GM19397 (cell line): ENCODE results near the gene ACTL7B.
A peak's percentile ranks its signal among the peaks of the same experiment; 100 is the strongest.
"Not testable (repeated sequence)": the region's sequence is repeated elsewhere in the genome, so short reads cannot be mapped to it uniquely, and the experiment has no call there.

Experiments
- ATAC-seq: cut with Tn5 transposase; IDR thresholded peaks from one replicate; pipeline ENCODE4 v1.9.1; 2021; ENCODE audit warnings: mild to moderate bottlenecking, moderate library complexity; ENCODE audit not compliant: unreplicated experiment

ACTL7B gene

GRCh38 chr9:108855888-108856287 lies at the start of gene ACTL7B:
TSS of gene ACTL7B (minus strand) at chr9:108855986. CDS start at chr9:108855930, 56 bp downstream.
- ATAC-seq = no peak

GRCh38 chr9:108905494-108905893 lies 49.7 kb upstream of the ACTL7B start:
- ATAC-seq = no peak

GRCh38 chr9:108904161-108904560 lies 48.4 kb upstream of the ACTL7B start:
- ATAC-seq = no peak

- no peak for ATAC-seq
Observed at GRCh38 chr9:108903420-108904103, 47.8 kb upstream of the ACTL7B start.

GRCh38 chr9:108900176-108900575 lies 44.4 kb upstream of the ACTL7B start:
- ATAC-seq = no peak

- ATAC-seq = not testable (repeated sequence)
Observed at GRCh38 chr9:108899023-108899695, 43.4 kb upstream of the ACTL7B start.

GRCh38 chr9:108897324-108898096 lies 41.7 kb upstream of the ACTL7B start:
- no peak for ATAC-seq

- ATAC-seq = no peak
Observed at GRCh38 chr9:108894225-108894997, 38.6 kb upstream of the ACTL7B start.

GRCh38 chr9:108889649-108890067 lies 33.9 kb upstream of the ACTL7B start:
- ATAC-seq = no peak

- not testable (repeated sequence) for ATAC-seq
Observed at GRCh38 chr9:108886594-108887271, 30.9 kb upstream of the ACTL7B start.

- ATAC-seq = peak; percentile 97
Observed at GRCh38 chr9:108885643-108886348, 30.0 kb upstream of the ACTL7B start.

- ATAC-seq = no peak
Observed at GRCh38 chr9:108884701-108885100, 28.9 kb upstream of the ACTL7B start.

GRCh38 chr9:108883085-108883484 lies 27.3 kb upstream of the ACTL7B start:
- no peak for ATAC-seq

GRCh38 chr9:108882052-108882888 lies 26.5 kb upstream of the ACTL7B start:
- no peak for ATAC-seq

- ATAC-seq = no peak
Observed at GRCh38 chr9:108880738-108881316, 25.0 kb upstream of the ACTL7B start.

GRCh38 chr9:108877524-108877923 lies 21.7 kb upstream of the ACTL7B start:
- no peak for ATAC-seq

- no peak for ATAC-seq
Observed at GRCh38 chr9:108876425-108876824, 20.6 kb upstream of the ACTL7B start.

- ATAC-seq = no peak
Observed at GRCh38 chr9:108874058-108874788, 18.4 kb upstream of the ACTL7B start.
